ENCODE measurements around the gene CLTCL1. TPM values are rescaled to one million over a fixed set of nuclear protein-coding genes. Genes with fewer than 3 reads are reported as not detected.

Gene CLTCL1
- total RNA-seq, 2 donors from 2014 or later: 0.99 to 2.1 TPM

DNA sequence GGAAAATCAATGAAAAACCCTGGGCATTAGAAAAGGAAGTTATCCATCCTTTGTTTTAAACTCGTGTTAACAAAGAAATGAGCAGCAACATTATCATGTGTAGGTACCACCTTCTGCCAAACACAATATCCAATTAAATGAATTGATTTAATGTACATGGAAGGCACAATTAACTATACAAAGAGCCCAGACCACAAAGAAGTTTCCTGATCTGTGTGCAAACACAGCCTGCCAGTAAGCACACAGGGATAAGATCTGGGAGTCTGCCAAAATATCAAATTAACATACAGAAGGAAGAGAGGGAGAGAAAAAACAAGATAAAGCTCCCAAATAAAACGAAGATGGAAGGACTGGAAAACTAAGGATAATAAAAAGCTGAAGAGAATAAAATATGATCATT, 58.9 kb downstream of the CLTCL1 start:
- DNase-seq (no peak), ATAC-seq (replicated peaks in 1 of 2) (no peak)
- Mint-ChIP-seq H3K4me1 (ENCODE audit: low read depth) (no peaks in the 10 kb centered on the region), H3K36me3 (ENCODE audit: insufficient read depth in 2 of 2) (no peaks in the 10 kb centered on the region), H3K4me3 (no peak overlapping the region), H3K27me3 (ENCODE audit: low read depth) (peaks cover 7% of the 10 kb centered on the region), H3K9me3 (no peaks in the 10 kb centered on the region), H3K27ac (no peak overlapping the region)

DNA sequence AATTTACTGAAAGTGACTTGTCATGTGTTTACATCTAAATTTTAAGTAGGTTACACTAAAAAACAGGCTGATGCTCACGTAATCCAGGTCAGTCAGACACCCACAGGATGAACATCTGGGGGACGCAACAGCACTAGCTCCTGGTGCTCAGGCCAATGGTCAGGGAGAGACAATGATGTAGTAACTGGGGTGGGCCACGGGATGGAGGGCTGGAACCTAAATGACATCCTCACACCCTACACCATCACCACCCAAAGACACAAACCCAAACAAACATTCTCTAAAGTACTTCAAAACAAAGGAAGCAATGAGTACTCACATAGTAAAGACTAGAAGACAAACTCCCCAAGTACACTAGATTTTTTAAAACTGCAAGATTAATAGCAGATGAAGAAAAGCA, 59.5 kb downstream of the CLTCL1 start:
- ATAC-seq (replicated peaks in 1 of 2) (no peak), DNase-seq (no peak)
- no peaks in the 10 kb centered on the region for H3K9me3 Mint-ChIP-seq
- H3K4me1 Mint-ChIP-seq (ENCODE audit: low read depth): no peaks in the 10 kb centered on the region
- H3K27ac Mint-ChIP-seq: no peak overlapping the region
- H3K27me3 Mint-ChIP-seq (ENCODE audit: low read depth): peaks cover 7% of the 10 kb centered on the region
- H3K36me3 Mint-ChIP-seq (ENCODE audit: insufficient read depth in 2 of 2): no peaks in the 10 kb centered on the region
- H3K4me3 Mint-ChIP-seq: no peak overlapping the region

DNA sequence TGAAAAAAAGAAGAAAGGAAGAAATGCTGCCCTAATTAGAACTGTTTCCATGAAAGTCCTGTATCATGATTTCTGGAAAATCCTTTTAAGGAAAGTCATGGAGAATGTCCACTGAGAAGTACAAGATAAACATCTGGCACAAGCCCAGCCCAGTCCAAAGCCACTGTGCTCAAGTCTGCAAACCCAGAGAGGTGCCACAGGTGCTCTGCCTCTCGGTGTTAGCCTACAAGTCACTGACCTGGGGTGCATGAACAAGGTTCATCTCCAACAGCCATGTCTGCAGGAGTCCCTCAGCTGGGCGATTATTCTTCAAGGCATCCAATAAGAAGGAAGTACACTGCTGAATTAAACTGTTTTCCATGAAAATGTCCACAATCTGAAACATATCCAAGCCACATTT, 61.9 kb downstream of the CLTCL1 start:
- Mint-ChIP-seq H3K36me3 (ENCODE audit: insufficient read depth in 2 of 2) (no peaks in the 10 kb centered on the region), H3K4me1 (ENCODE audit: low read depth) (no peaks in the 10 kb centered on the region), H3K9me3 (no peaks in the 10 kb centered on the region), H3K27me3 (ENCODE audit: low read depth) (no peaks in the 10 kb centered on the region), H3K4me3 (no peak overlapping the region), H3K27ac (no peak overlapping the region)
- DNase-seq: no peak
- no peak for ATAC-seq (replicated peaks in 1 of 2)

DNA sequence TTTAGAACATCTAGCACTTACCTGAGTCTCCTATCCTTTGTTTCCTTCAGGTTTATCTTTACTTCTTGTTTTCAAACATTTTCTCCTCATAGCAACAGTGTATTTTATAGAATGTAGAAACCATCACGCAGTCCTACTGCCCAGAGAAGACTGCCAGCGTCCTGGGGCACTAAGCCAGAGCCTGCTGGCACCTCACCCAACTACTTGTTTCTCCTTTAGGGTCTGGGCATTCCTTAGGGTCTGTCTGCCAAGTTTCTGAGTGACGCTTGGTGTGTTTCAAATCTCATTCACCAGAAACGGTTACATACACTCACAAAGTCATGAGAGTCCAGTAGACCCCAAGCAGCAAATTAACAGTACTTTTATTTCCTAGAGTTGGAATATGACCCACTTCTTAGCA, 63.3 kb downstream of the CLTCL1 start:
- no peak for DNase-seq
- no peak for ATAC-seq (replicated peaks in 1 of 2)
- no peak overlapping the region for H3K4me3 Mint-ChIP-seq
- no peaks in the 10 kb centered on the region for H3K36me3 Mint-ChIP-seq (ENCODE audit: insufficient read depth in 2 of 2)
- no peak overlapping the region for H3K27ac Mint-ChIP-seq
- no peaks in the 10 kb centered on the region for H3K4me1 Mint-ChIP-seq (ENCODE audit: low read depth)
- no peaks in the 10 kb centered on the region for H3K9me3 Mint-ChIP-seq
- H3K27me3 Mint-ChIP-seq (ENCODE audit: low read depth): no peaks in the 10 kb centered on the region

DNA sequence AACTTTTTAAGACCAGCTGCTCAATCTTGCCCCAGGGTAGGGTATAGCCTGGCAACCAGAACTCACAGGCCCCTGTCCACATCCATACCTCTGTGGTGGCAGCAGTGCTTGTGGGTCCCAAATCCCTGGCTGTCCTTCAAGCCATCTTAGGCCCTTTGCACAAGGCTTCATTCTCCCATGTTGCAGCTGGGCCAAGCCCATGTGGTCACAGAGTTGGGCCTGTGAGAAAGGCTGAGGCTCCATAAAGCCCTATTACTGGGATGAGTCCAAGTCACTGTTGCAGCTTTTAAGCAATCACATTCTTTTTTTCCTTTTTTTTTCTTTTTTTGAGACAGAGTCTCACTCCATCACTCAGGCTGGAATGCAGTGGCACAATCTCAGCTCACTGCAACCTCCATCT, 65.1 kb downstream of the CLTCL1 start:
- no peak for DNase-seq
- Mint-ChIP-seq H3K9me3 (no peaks in the 10 kb centered on the region), H3K27me3 (ENCODE audit: low read depth) (no peaks in the 10 kb centered on the region), H3K4me1 (ENCODE audit: low read depth) (no peaks in the 10 kb centered on the region), H3K36me3 (ENCODE audit: insufficient read depth in 2 of 2) (no peaks in the 10 kb centered on the region), H3K27ac (no peak overlapping the region), H3K4me3 (no peak overlapping the region)
- no peak for ATAC-seq (replicated peaks in 1 of 2)

DNA sequence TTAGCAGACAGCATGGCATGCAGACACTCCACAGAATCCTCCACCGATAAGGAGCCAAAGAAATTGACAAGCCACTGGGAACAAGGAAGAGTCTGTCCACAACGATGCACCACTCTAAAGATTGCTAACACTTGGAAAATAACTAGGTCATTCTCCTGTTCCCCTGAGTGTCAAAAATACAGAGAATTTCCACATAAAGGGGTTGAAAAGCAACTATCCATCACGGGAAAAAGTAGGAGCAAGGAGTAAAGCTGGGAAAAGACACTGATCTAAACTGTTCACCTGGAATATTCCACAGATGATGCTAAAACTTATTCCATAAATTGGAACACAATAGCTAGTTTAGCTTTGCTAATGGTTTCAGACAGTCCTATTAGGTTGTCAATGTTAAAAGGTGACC, 66.0 kb downstream of the CLTCL1 start:
- H3K27me3 Mint-ChIP-seq (ENCODE audit: low read depth): no peaks in the 10 kb centered on the region
- ATAC-seq (replicated peaks in 1 of 2): no peak
- no peak for DNase-seq
- H3K4me1 Mint-ChIP-seq (ENCODE audit: low read depth): no peaks in the 10 kb centered on the region
- H3K4me3 Mint-ChIP-seq: no peak overlapping the region
- no peak overlapping the region for H3K27ac Mint-ChIP-seq
- no peaks in the 10 kb centered on the region for H3K36me3 Mint-ChIP-seq (ENCODE audit: insufficient read depth in 2 of 2)
- no peaks in the 10 kb centered on the region for H3K9me3 Mint-ChIP-seq

DNA sequence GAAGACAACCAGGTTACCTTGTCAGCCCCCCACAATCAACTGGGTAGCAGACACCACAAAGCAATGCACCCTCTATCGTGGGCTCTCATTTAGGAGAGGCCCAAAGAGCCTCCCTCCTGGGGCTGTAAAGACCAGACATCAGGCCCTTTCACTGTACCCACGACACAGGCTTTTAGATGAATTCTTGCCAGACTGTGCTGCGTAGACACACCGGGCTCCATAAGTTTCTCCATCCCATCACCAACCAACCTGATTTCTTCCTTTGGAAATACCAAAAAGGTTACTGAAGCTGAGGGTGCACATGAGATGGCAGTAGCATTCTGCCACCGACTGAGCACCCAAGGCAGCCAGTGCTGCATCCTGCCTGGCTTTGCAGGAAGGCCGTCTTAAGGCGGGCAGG, 66.5 kb downstream of the CLTCL1 start:
- Mint-ChIP-seq H3K4me3 (no peak overlapping the region), H3K27ac (no peak overlapping the region), H3K9me3 (no peaks in the 10 kb centered on the region), H3K36me3 (ENCODE audit: insufficient read depth in 2 of 2) (no peaks in the 10 kb centered on the region), H3K27me3 (ENCODE audit: low read depth) (no peaks in the 10 kb centered on the region), H3K4me1 (ENCODE audit: low read depth) (no peaks in the 10 kb centered on the region)
- ATAC-seq (replicated peaks in 1 of 2): no peak
- no peak for DNase-seq

DNA sequence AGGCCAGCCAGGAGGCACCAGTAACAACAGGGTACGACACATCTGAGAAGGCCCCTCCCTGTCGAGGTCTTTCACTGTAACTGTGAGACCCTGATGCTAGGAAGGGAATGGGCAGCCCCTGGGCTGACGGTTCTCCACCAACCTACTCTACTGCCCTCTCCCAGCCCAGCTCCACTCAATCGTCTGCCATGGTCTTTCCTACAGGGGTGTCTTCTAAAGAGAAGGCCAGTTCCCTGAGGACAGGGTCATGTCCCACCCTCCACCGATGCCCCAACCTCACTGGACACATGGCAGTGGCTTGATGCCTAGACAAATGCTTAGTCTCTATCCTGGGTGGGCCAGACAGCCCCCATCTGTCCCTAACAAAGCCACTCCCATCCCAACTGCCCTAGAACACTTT, 67.0 kb downstream of the CLTCL1 start:
- no peak overlapping the region for H3K27ac Mint-ChIP-seq
- no peak for ATAC-seq (replicated peaks in 1 of 2)
- H3K27me3 Mint-ChIP-seq (ENCODE audit: low read depth): no peaks in the 10 kb centered on the region
- no peaks in the 10 kb centered on the region for H3K9me3 Mint-ChIP-seq
- no peaks in the 10 kb centered on the region for H3K36me3 Mint-ChIP-seq (ENCODE audit: insufficient read depth in 2 of 2)
- DNase-seq: no peak
- H3K4me3 Mint-ChIP-seq: no peak overlapping the region
- no peaks in the 10 kb centered on the region for H3K4me1 Mint-ChIP-seq (ENCODE audit: low read depth)

DNA sequence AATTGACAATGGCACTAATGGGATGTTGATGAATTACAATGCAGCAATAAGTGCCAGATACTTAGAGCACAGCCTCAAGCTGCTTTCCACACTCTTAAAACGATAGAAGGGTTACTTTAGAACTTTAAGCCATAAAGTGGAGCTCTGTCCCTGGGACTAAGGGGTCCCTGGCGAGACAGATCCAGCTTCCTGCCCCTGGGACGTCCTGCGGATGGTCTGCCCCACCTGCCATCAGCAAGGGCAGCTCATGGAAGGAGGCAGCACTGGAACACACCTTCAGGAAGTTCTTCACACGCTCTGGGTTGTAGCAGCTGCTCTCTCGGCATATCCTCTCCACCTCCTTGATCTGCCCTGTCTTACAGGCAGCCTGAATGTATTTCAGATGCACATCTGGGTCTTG, 67.9 kb downstream of the CLTCL1 start:
- Mint-ChIP-seq H3K27ac (no peak overlapping the region), H3K4me3 (no peak overlapping the region), H3K36me3 (ENCODE audit: insufficient read depth in 2 of 2) (no peaks in the 10 kb centered on the region), H3K4me1 (ENCODE audit: low read depth) (no peaks in the 10 kb centered on the region), H3K9me3 (no peaks in the 10 kb centered on the region), H3K27me3 (ENCODE audit: low read depth) (no peaks in the 10 kb centered on the region)
- ATAC-seq (replicated peaks in 1 of 2) (no peak), DNase-seq (no peak)

DNA sequence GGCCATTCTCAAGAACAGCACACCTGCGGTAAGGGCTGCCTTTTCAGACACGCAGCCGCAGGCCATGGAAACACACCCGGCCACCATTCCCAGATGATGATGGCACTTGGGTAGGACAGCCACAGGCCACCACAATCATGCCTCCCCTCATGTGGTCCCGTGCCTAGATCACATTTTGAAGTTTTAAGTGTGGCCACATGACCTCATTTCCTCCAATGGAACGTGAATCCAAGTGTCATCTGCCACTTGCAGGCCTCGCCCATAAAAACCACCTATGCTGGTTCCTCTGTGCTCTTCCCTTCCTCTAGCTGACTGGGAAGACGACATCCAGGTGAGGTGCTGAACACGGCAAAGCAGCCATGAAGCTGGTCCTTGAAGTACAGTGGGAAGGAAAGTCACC, 68.4 kb downstream of the CLTCL1 start:
- Mint-ChIP-seq H3K9me3 (no peaks in the 10 kb centered on the region), H3K4me3 (no peak overlapping the region), H3K27ac (no peak overlapping the region), H3K36me3 (ENCODE audit: insufficient read depth in 2 of 2) (no peaks in the 10 kb centered on the region), H3K4me1 (ENCODE audit: low read depth) (peaks cover 1% of the 10 kb centered on the region), H3K27me3 (ENCODE audit: low read depth) (no peaks in the 10 kb centered on the region)
- DNase-seq: no peak
- no peak for ATAC-seq (replicated peaks in 1 of 2)

DNA sequence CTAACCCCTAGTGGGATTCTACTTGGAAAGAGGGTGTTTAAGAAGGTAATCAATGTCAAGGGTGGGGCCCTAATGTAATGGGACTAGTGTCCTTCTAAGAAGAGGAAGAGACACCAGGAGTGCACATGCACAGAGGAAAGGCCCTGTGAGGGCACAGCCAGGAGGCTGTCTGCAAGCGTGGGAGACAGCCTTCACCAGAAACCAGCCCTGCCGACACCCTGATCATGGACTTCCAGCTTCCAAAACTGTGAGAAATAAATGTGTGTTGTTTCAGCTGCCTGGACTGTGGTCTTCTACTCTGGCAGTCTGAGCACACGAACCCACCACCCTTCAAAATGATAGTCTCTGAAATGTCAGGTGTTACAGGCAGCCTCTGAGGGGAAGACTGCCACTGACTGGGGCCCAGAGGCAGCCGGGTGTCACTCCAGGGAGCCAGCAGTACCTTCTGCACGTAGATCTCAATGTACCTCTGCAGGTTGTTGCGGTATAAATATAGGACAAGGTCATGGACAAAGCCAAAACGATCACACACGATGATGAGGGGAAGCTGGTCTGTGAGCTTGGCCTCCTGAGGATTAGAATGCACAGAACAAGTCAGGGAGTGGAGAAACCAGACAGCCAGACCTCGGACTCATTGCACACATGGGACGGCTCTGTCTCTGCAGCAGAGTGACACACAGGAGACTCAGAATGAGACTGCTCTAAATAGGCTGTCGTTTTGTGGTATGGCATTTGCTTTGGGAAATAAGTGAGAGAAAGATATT, 69.1 kb downstream of the CLTCL1 start:
- Mint-ChIP-seq H3K4me3 (no peak overlapping the region), H3K36me3 (ENCODE audit: insufficient read depth in 2 of 2) (no peaks in the 10 kb centered on the region), H3K27me3 (ENCODE audit: low read depth) (no peaks in the 10 kb centered on the region), H3K9me3 (no peaks in the 10 kb centered on the region), H3K27ac (no peak overlapping the region), H3K4me1 (ENCODE audit: low read depth) (peaks cover 6% of the 10 kb centered on the region)
- ATAC-seq (replicated peaks in 1 of 2) (no peak), DNase-seq (no peak)

DNA sequence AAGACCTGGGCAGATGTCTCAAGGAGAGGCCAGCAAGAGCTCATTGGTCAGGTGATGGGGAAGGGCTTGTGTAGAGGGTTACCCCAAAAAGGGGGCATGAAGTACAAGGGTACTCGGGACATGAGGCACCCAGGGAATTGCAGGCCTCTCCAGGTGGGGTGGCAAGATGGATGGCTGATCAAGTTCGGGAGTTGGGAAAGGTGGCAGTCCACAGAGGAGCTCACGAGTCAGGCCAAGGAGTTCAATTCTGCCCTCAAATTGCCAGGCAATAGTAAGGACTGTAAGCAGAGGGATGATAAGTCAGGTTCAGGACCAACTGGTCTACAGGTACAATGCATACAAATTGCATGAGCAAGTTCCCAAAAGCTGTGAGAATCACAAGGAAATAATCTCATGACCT, 70.7 kb downstream of the CLTCL1 start:
- Mint-ChIP-seq H3K9me3 (no peaks in the 10 kb centered on the region), H3K36me3 (ENCODE audit: insufficient read depth in 2 of 2) (no peaks in the 10 kb centered on the region), H3K27ac (no peak overlapping the region), H3K4me3 (no peak overlapping the region), H3K27me3 (ENCODE audit: low read depth) (no peaks in the 10 kb centered on the region), H3K4me1 (ENCODE audit: low read depth) (peaks cover 6% of the 10 kb centered on the region)
- ATAC-seq (replicated peaks in 1 of 2) (no peak), DNase-seq (no peak)

DNA sequence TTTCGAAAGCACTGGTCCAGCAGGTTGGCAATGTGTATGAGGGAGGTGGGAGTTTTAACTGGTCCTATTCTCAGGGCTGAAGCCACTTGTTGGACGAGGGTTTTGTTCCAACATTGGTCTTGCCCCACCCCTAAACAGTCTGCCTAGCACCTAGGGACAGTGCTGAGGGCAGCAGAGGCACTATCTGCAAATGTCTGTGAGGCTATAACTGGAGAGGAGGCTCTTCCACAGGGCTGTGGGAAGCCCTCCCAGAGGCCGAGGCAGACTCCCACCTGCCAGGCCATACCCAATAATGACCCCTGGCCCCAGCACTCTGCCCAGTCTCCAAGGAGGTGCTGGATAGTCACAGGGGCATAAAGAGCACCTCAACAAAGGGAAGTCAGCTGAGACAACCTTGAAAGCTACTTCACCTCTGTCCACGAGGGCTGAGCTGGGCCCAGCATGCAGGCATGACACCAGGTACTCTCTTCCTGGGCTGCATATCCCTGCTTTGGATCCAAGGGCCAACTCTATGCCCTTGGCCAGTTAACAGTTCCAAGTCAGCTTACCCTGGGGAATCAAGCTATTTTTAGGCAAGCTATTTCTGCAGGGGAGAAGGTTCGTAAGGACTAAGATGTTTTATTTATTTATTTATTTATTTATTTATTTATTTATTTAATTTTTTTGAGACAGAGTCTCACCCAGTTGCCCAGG, 72.8 kb downstream of the CLTCL1 start:
- H3K27me3 Mint-ChIP-seq (ENCODE audit: low read depth): no peaks in the 10 kb centered on the region
- no peaks in the 10 kb centered on the region for H3K9me3 Mint-ChIP-seq
- peaks cover 6% of the 10 kb centered on the region for H3K4me1 Mint-ChIP-seq (ENCODE audit: low read depth)
- ATAC-seq (replicated peaks in 1 of 2) (peak in 1 of 2 donors; percentile 11), DNase-seq (no peak)
- H3K4me3 Mint-ChIP-seq: no peak overlapping the region
- H3K27ac Mint-ChIP-seq: no peak overlapping the region
- no peaks in the 10 kb centered on the region for H3K36me3 Mint-ChIP-seq (ENCODE audit: insufficient read depth in 2 of 2)

DNA sequence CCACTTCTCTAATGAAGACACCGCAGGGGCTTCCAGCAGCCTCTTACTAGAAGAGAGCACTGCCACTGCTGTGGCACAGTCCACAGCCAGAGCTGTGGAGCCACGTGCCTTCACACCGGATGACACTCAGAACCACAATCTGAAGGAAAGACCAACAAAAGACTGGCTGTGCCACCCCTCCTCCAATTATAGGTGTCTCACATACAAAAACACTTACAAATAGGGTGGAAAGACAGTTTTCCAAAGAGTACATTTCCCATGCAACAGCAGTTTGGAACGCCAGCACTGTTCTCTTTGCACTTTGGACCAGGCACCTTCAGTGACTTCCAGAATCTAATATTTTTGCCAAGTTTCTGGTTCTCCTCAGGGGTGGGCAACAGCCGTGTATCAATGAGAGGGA, 74.9 kb downstream of the CLTCL1 start:
- Mint-ChIP-seq H3K27me3 (ENCODE audit: low read depth) (no peaks in the 10 kb centered on the region), H3K27ac (no peak overlapping the region), H3K9me3 (no peaks in the 10 kb centered on the region), H3K4me1 (ENCODE audit: low read depth) (peaks cover 6% of the 10 kb centered on the region), H3K36me3 (ENCODE audit: insufficient read depth in 2 of 2) (no peaks in the 10 kb centered on the region), H3K4me3 (no peak overlapping the region)
- DNase-seq (no peak), ATAC-seq (replicated peaks in 1 of 2) (no peak)

All from activated T-cell treated with anti-CD3 and anti-CD28 coated beads, Interleukin-2, amount 50 U/mL, for 72 hours (primary cell).